GM19455 (cell line): ENCODE results near the gene ELOVL5.
A peak's percentile ranks its signal among the peaks of the same experiment; 100 is the strongest.
"Not testable (repeated sequence)": the region's sequence is repeated elsewhere in the genome, so short reads cannot be mapped to it uniquely, and the experiment has no call there.

ENCODE experiments used
- ATAC-seq: cut with Tn5 transposase; IDR thresholded peaks from one replicate; pipeline ENCODE4 v1.9.1; 2021; ENCODE audit not compliant: unreplicated experiment

Gene ELOVL5

GRCh38 chr6:53348371-53349208, at the start of gene ELOVL5:
ELOVL5 (minus strand) TSS chr6:53348950; CDS start chr6:53295699, 53,251 bp downstream.
- peak; percentile 73 for ATAC-seq

- no peak for ATAC-seq
Observed at GRCh38 chr6:53397283-53397682, 48.5 kb upstream of the ELOVL5 start.

- no peak for ATAC-seq
Observed at GRCh38 chr6:53395986-53396385, 47.2 kb upstream of the ELOVL5 start.

GRCh38 chr6:53394704-53395103, 46.0 kb upstream of the ELOVL5 start:
- ATAC-seq: no peak

GRCh38 chr6:53391170-53391569, 42.4 kb upstream of the ELOVL5 start:
- ATAC-seq: no peak

- ATAC-seq: no peak
Observed at GRCh38 chr6:53390010-53390409, 41.3 kb upstream of the ELOVL5 start.

- ATAC-seq: not testable (repeated sequence)
Observed at GRCh38 chr6:53388615-53389014, 39.9 kb upstream of the ELOVL5 start.

GRCh38 chr6:53382421-53382820, 33.7 kb upstream of the ELOVL5 start:
- no peak for ATAC-seq

- ATAC-seq: no peak
Observed at GRCh38 chr6:53378208-53378607, 29.5 kb upstream of the ELOVL5 start.

GRCh38 chr6:53377793-53378192, 29.0 kb upstream of the ELOVL5 start:
- no peak for ATAC-seq

GRCh38 chr6:53377289-53377688, 28.5 kb upstream of the ELOVL5 start:
- no peak for ATAC-seq

GRCh38 chr6:53376661-53377226, 28.0 kb upstream of the ELOVL5 start:
- ATAC-seq: no peak

GRCh38 chr6:53375847-53376246, 27.1 kb upstream of the ELOVL5 start:
- no peak for ATAC-seq

GRCh38 chr6:53373638-53374037, 24.9 kb upstream of the ELOVL5 start:
- ATAC-seq: no peak

GRCh38 chr6:53369876-53370515, 21.2 kb upstream of the ELOVL5 start:
- no peak for ATAC-seq

- no peak for ATAC-seq
Observed at GRCh38 chr6:53369051-53369450, 20.3 kb upstream of the ELOVL5 start.

- no peak for ATAC-seq
Observed at GRCh38 chr6:53366128-53366641, 17.4 kb upstream of the ELOVL5 start.

GRCh38 chr6:53363341-53364079, 14.8 kb upstream of the ELOVL5 start:
- no peak for ATAC-seq

GRCh38 chr6:53361549-53362031, 12.8 kb upstream of the ELOVL5 start:
- ATAC-seq: no peak

- no peak for ATAC-seq
Observed at GRCh38 chr6:53360093-53360912, 11.6 kb upstream of the ELOVL5 start.
